Measurements from ENCODE around the gene FGD1. TPM values are rescaled to one million over a fixed set of nuclear protein-coding genes. Genes with fewer than 3 reads are reported as not detected.

Gene FGD1
- total RNA-seq, 1 donor from 2014 or later: 15.6 TPM

- peaks cover 23% of the 10 kb centered on the region for H3K4me1 Mint-ChIP-seq (ENCODE audit: unreplicated experiment)
- no peaks in the 10 kb centered on the region for H3K27me3 Mint-ChIP-seq (ENCODE audit: unreplicated experiment)
- H3K9me3 Mint-ChIP-seq (ENCODE audit: unreplicated experiment): no peaks in the 10 kb centered on the region
- H3K4me3 Mint-ChIP-seq (ENCODE audit: unreplicated experiment): no peak overlapping the region
- H3K27ac Mint-ChIP-seq (ENCODE audit: unreplicated experiment): no peak overlapping the region
- no peak for DNase-seq (ENCODE audit: low spot score)
- no peak for TF ChIP-seq CTCF (IDR thresholded peaks at IDR 0.05; ENCODE audit: unreplicated experiment)
- H3K36me3 Mint-ChIP-seq (ENCODE audit: low read depth, unreplicated experiment): no peaks in the 10 kb centered on the region
Measured at GRCh38 chrX:54483946-54484345, 12.1 kb downstream of the FGD1 start.

GRCh38 chrX:54482839-54483593 is 13.0 kb downstream of the FGD1 start:
- H3K36me3 Mint-ChIP-seq (ENCODE audit: low read depth, unreplicated experiment): no peaks in the 10 kb centered on the region
- no peak for TF ChIP-seq CTCF (IDR thresholded peaks at IDR 0.05; ENCODE audit: unreplicated experiment)
- peaks cover 23% of the 10 kb centered on the region for H3K4me1 Mint-ChIP-seq (ENCODE audit: unreplicated experiment)
- H3K4me3 Mint-ChIP-seq (ENCODE audit: unreplicated experiment): no peak overlapping the region
- no peaks in the 10 kb centered on the region for H3K9me3 Mint-ChIP-seq (ENCODE audit: unreplicated experiment)
- no peaks in the 10 kb centered on the region for H3K27me3 Mint-ChIP-seq (ENCODE audit: unreplicated experiment)
- DNase-seq (ENCODE audit: low spot score): peak; percentile 10
- no peak overlapping the region for H3K27ac Mint-ChIP-seq (ENCODE audit: unreplicated experiment)

GRCh38 chrX:54479136-54480111 is 16.6 kb downstream of the FGD1 start:
- Mint-ChIP-seq H3K4me1 (ENCODE audit: unreplicated experiment) (peaks cover 23% of the 10 kb centered on the region), H3K36me3 (ENCODE audit: low read depth, unreplicated experiment) (no peaks in the 10 kb centered on the region), H3K27ac (ENCODE audit: unreplicated experiment) (no peak overlapping the region), H3K9me3 (ENCODE audit: unreplicated experiment) (no peaks in the 10 kb centered on the region), H3K27me3 (ENCODE audit: unreplicated experiment) (no peaks in the 10 kb centered on the region), H3K4me3 (ENCODE audit: unreplicated experiment) (no peak overlapping the region)
- no peak for DNase-seq (ENCODE audit: low spot score)
- TF ChIP-seq CTCF (IDR thresholded peaks at IDR 0.05; ENCODE audit: unreplicated experiment): no peak

- H3K27ac Mint-ChIP-seq (ENCODE audit: unreplicated experiment): no peak overlapping the region
- no peaks in the 10 kb centered on the region for H3K36me3 Mint-ChIP-seq (ENCODE audit: low read depth, unreplicated experiment)
- H3K4me3 Mint-ChIP-seq (ENCODE audit: unreplicated experiment): no peak overlapping the region
- no peaks in the 10 kb centered on the region for H3K9me3 Mint-ChIP-seq (ENCODE audit: unreplicated experiment)
- H3K27me3 Mint-ChIP-seq (ENCODE audit: unreplicated experiment): no peaks in the 10 kb centered on the region
- peaks cover under 1% of the 10 kb centered on the region for H3K4me1 Mint-ChIP-seq (ENCODE audit: unreplicated experiment)
- no peak for TF ChIP-seq CTCF (IDR thresholded peaks at IDR 0.05; ENCODE audit: unreplicated experiment)
- DNase-seq (ENCODE audit: low spot score): no peak
Measured at GRCh38 chrX:54473993-54474859, 21.8 kb downstream of the FGD1 start.

Measured in endothelial cell (in vitro differentiated cells).